Pancreas (tissue), 10 donors: ENCODE results near the gene TYROBP. TPM values are rescaled to one million over a fixed set of nuclear protein-coding genes. Genes with fewer than 3 reads are reported as not detected.

Source experiments
- ATAC-seq, 4 donors: fragments of 200-7000 bp; cut with Tn5 transposase; one replicate each; pipeline versions ENCODE4 v1.8.0 to v1.9.1; 2020; ENCODE audit warnings: mild to moderate bottlenecking in 4 of 4, moderate library complexity in 4 of 4
- DNase-seq, 6 donors: peaks; one replicate each; pipeline ENCODE4 v3.0.0-alpha.2; 2020
- FAIRE-seq: peaks from 2 replicates; lab custom pipeline; 2012; peaks lifted over from hg19 to GRCh38; lab: Jason Lieb, UNC
- H3K27ac ChIP-seq, 4 donors: fragments of 200-600 bp; sonication (generic); 1 replicate in 3 of 4; 2 replicates in 1 of 4; pipeline versions ENCODE4 v1.5.0 to v1.8.0; 2020
- H3K27me3 ChIP-seq, 4 donors: fragments of 200-600 bp; one replicate each; pipeline ENCODE4 v1.8.0; 2021
- H3K36me3 ChIP-seq, 3 donors: fragments of 200-600 bp; sonication (generic) in 1 of 3; one replicate each; pipeline versions ENCODE4 v1.5.0 to v1.8.0; 2020 to 2021
- H3K4me1 ChIP-seq, 3 donors: fragments of 200-600 bp; one replicate each; pipeline ENCODE4 v1.8.0; 2021
- H3K4me3 ChIP-seq, 4 donors: fragments of 200-600 bp; sonication (generic) in 2 of 4; one replicate each; pipeline versions ENCODE4 v1.5.0 to v1.8.0; 2020 to 2021
- H3K9me3 ChIP-seq, 4 donors: fragments of 200-600 bp; one replicate each; pipeline ENCODE4 v1.8.0; 2021
- WGBS, 2 donors: extraction: QIAGEN DNeasy Blood & Tissue Kit; methylation state at CpG; one replicate each; pipeline ENCODE4 v1.1.7; 2013; 5-methylcytosine and 5-hydroxymethylcytosine counted together
- intact Hi-C, 3 donors: fragments of 100-400 bp; cut with DNase I; formaldehyde crosslinking; loops; one replicate each; pipeline versions ENCODE4 v1.11.1 to v1.14.2; 2022
- polyA plus RNA-seq, 2 donors: library from polyadenylated mRNA; stranded (reverse); fragments of 200-250 nt; gene quantifications; one replicate each; pipeline ENCODE4 v1.2.3, GENCODE V29; 2013
- total RNA-seq, 6 donors: library from RNA; stranded (reverse); fragmentation: NEBNext Ultra II Directional in 4 of 6; extraction: Animal tissue kit (Norgen Biotek cat#: 25700) in 4 of 6; gene quantifications; one replicate each; pipeline versions ENCODE4 v1.2.1 to v1.2.4, GENCODE V29; 2021 to 2023
- TF ChIP-seq, protein P1 (sequence below), 4 donors: fragments of 200-600 bp; sonication (generic) in 3 of 4; IDR thresholded peaks; one replicate each; pipeline versions ENCODE4 v1.5.0 to v1.8.0; 2021; ENCODE audit warnings: antibody characterized with exemption in 4 of 4
- donor health status: healthy with polysubstance abuse.
- donor health status: DM: no; HTN: no; CAD: no; lungs with moderate emphysema.
- donor health status: DM: no; HTN: no; CAD: no.
- donor health status: control.
- donor health status: control.
- donor health status: Bipolar disorder and iron deficiency.
- donor health status: DM: yes; HTN: yes; CAD: no.
- donor health status: DM: no; HTN: no; CAD: no.
- donor health status: DM: no; HTN: no; CAD: no.
- donor health status: DM: yes; HTN: yes; CAD: no.

Gene TYROBP
- total and polyA plus RNA-seq, 8 donors = 2.5 to 73.8 (median 16.7) TPM

GRCh38 chr19:35940839-35941238 lies 32.7 kb upstream of the TYROBP start:
- Histone ChIP-seq H3K4me3 (no peak overlapping the region), H3K27me3 (no peaks in the 10 kb centered on the region), H3K4me1 (peaks cover 0 to under 1% (median 0%) of the 10 kb centered on the region in 3 donors), H3K9me3 (no peaks in the 10 kb centered on the region), H3K27ac (no peak overlapping the region), H3K36me3 (peaks cover 0 to 5% (median 0%) of the 10 kb centered on the region in 3 donors)
- ATAC-seq = no peak
- DNase-seq = no peak
- intact Hi-C loops = no loop called here
- TF ChIP-seq, protein P1, sequence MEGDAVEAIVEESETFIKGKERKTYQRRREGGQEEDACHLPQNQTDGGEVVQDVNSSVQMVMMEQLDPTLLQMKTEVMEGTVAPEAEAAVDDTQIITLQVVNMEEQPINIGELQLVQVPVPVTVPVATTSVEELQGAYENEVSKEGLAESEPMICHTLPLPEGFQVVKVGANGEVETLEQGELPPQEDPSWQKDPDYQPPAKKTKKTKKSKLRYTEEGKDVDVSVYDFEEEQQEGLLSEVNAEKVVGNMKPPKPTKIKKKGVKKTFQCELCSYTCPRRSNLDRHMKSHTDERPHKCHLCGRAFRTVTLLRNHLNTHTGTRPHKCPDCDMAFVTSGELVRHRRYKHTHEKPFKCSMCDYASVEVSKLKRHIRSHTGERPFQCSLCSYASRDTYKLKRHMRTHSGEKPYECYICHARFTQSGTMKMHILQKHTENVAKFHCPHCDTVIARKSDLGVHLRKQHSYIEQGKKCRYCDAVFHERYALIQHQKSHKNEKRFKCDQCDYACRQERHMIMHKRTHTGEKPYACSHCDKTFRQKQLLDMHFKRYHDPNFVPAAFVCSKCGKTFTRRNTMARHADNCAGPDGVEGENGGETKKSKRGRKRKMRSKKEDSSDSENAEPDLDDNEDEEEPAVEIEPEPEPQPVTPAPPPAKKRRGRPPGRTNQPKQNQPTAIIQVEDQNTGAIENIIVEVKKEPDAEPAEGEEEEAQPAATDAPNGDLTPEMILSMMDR (IDR thresholded peaks at IDR 0.05) = no peak
- FAIRE-seq = no peak
- WGBS, 2 donors = 57 to 58% methylated on average over 4 of the region's 4 CpGs

- FAIRE-seq (no peak), ATAC-seq (no peak), DNase-seq (peak in 1 of 6 donors; percentile 74)
- peaks cover 0 to 5% (median 0%) of the 10 kb centered on the region in 3 donors for H3K36me3 ChIP-seq
- peaks cover 0 to 6% (median 6%) of the 10 kb centered on the region in 3 donors for H3K4me1 ChIP-seq
- TF ChIP-seq, protein P1 (IDR thresholded peaks at IDR 0.05) = no peak
- H3K4me3 ChIP-seq = no peak overlapping the region
- no peak overlapping the region for H3K27ac ChIP-seq
- H3K27me3 ChIP-seq = no peaks in the 10 kb centered on the region
- H3K9me3 ChIP-seq = no peaks in the 10 kb centered on the region
- intact Hi-C loops = no loop called here
- WGBS, 2 donors = 92 to 95% methylated on average over 51 of the region's 51 CpGs
Measured at GRCh38 chr19:35940078-35940775, 32.1 kb upstream of the TYROBP start.

GRCh38 chr19:35939307-35940077 lies 31.4 kb upstream of the TYROBP start:
- peaks cover 0 to 5% (median 0%) of the 10 kb centered on the region in 3 donors for H3K36me3 ChIP-seq
- FAIRE-seq = no peak
- 94% methylated on average over 55 of the region's 55 CpGs for WGBS, 2 donors

GRCh38 chr19:35938282-35939224 lies 30.5 kb upstream of the TYROBP start:
- intact Hi-C loops = loop anchor here in 2 of 3 donors (10.0 kb wide), 2 partner anchors 54 to 244 kb away; no protein-coding TSS in a partner anchor
- H3K4me3 ChIP-seq = peak overlapping the region in 1 of 4 donors; percentile 60
- H3K36me3 ChIP-seq = peaks cover 0 to 5% (median 0%) of the 10 kb centered on the region in 3 donors
- H3K27me3 ChIP-seq = no peaks in the 10 kb centered on the region
- DNase-seq (no peak), ATAC-seq (no peak), FAIRE-seq (no peak)
- no peak overlapping the region for H3K27ac ChIP-seq
- peaks cover 0 to 7% (median 6%) of the 10 kb centered on the region in 3 donors for H3K4me1 ChIP-seq
- WGBS, 2 donors = 76 to 78% methylated on average over 13 of the region's 13 CpGs
- no peaks in the 10 kb centered on the region for H3K9me3 ChIP-seq
- TF ChIP-seq, protein P1 (IDR thresholded peaks at IDR 0.05) = no peak

More at GRCh38 chr19:35939307-35940077, 31.4 kb upstream of the TYROBP start:
- H3K9me3 ChIP-seq = no peaks in the 10 kb centered on the region
- intact Hi-C loops = loop anchor here in 2 of 3 donors (10.0 kb wide), 2 partner anchors 55 to 245 kb away; no protein-coding TSS in a partner anchor
- no peaks in the 10 kb centered on the region for H3K27me3 ChIP-seq
- ATAC-seq (no peak), DNase-seq (peak in 3 of 6 donors; percentile 41 to 75 (median 61))
- TF ChIP-seq, protein P1 (IDR thresholded peaks at IDR 0.05) = no peak
- H3K4me1 ChIP-seq = peaks cover 0 to 7% (median 6%) of the 10 kb centered on the region in 3 donors
- no peak overlapping the region for H3K27ac ChIP-seq
- no peak overlapping the region for H3K4me3 ChIP-seq
